HEK293T (cell line): ENCODE data around the gene YY1.

Source experiments
- CTCF ChIA-PET: fragments of 350-600 bp; formaldehyde crosslinking; extraction: SDS; loops from one replicate; lab custom pipeline; 2021; ENCODE audit warnings: antibody characterized with exemption, inconsistent platforms; lab: Yijun Ruan, JAX
- POLR2A ChIA-PET: fragments of 350-600 bp; formaldehyde crosslinking; extraction: SDS; loops from one replicate; lab custom pipeline; 2020; ENCODE audit warnings: antibody characterized with exemption, inconsistent platforms; lab: Yijun Ruan, JAX
- DNase-seq: peaks from one replicate; pipeline ENCODE4 v3.0.0; 2012; ENCODE audit warnings: mixed read lengths; ENCODE audit errors: extremely low spot score
- ARNT ChIP-seq: fragments of 450-650 bp; IDR thresholded peaks from 2 replicates; pipeline ENCODE4 v1.6.1; 2017; ENCODE audit warnings: mild to moderate bottlenecking
- BHLHE40 ChIP-seq: fragments of 450-650 bp; IDR thresholded peaks from 2 replicates; pipeline ENCODE4 v1.6.1; 2016; ENCODE audit warnings: mild to moderate bottlenecking, moderate library complexity, borderline replicate concordance
- CTBP1 ChIP-seq: fragments of 450-650 bp; IDR thresholded peaks from 2 replicates; pipeline ENCODE4 v1.6.1; 2016; ENCODE audit warnings: borderline replicate concordance
- ELF4 ChIP-seq: fragments of 450-650 bp; IDR thresholded peaks from 2 replicates; pipeline ENCODE4 v1.6.1; 2017; ENCODE audit warnings: antibody characterized with exemption
- FOXA1 ChIP-seq: fragments of 450-650 bp; IDR thresholded peaks from 2 replicates; pipeline ENCODE4 v1.6.1; 2016; ENCODE audit warnings: mild to moderate bottlenecking
- FOXK2 ChIP-seq: fragments of 450-650 bp; IDR thresholded peaks from 2 replicates; pipeline ENCODE4 v1.6.1; 2016; ENCODE audit warnings: mild to moderate bottlenecking
- FOXM1 ChIP-seq: fragments of 450-650 bp; IDR thresholded peaks from 2 replicates; pipeline ENCODE4 v1.6.1; 2017; ENCODE audit warnings: mild to moderate bottlenecking, borderline replicate concordance
- HDGF ChIP-seq: fragments of 450-650 bp; IDR thresholded peaks from 2 replicates; pipeline ENCODE4 v1.6.1; 2017; ENCODE audit warnings: antibody characterized with exemption, borderline replicate concordance
- L3MBTL2 ChIP-seq: fragments of 450-650 bp; conservative IDR thresholded peaks from 2 replicates; pipeline ENCODE4 v1.6.1; 2016; ENCODE audit warnings: mild to moderate bottlenecking
- LEF1 ChIP-seq: fragments of 450-650 bp; IDR thresholded peaks from 2 replicates; pipeline ENCODE4 v1.6.1; 2017; ENCODE audit warnings: mild to moderate bottlenecking, borderline replicate concordance
- NFRKB ChIP-seq: fragments of 450-650 bp; IDR thresholded peaks from 2 replicates; pipeline ENCODE4 v1.6.1; 2016; ENCODE audit warnings: mild to moderate bottlenecking, moderate library complexity
- SP1 ChIP-seq: fragments of 450-650 bp; IDR thresholded peaks from 2 replicates; pipeline ENCODE4 v1.6.1; 2017
- SUZ12 ChIP-seq: fragments of 450-650 bp; IDR thresholded peaks from 2 replicates; pipeline ENCODE4 v1.6.1; 2016; ENCODE audit warnings: mild to moderate bottlenecking
- TARDBP ChIP-seq: fragments of 450-650 bp; IDR thresholded peaks from 2 replicates; pipeline ENCODE4 v1.6.1; 2016
- ZNF384 ChIP-seq: fragments of 450-650 bp; IDR thresholded peaks from 2 replicates; pipeline ENCODE4 v1.6.1; 2016
- TF ChIP-seq, protein P1 (sequence below): fragments of 450-650 bp; IDR thresholded peaks from 2 replicates; pipeline ENCODE4 v1.6.1; 2016

YY1 gene

GRCh38 chr14:100252684-100253083 lies 13.7 kb downstream of the YY1 start:
- TF ChIP-seq TARDBP = no peak
- TF ChIP-seq LEF1 = no peak
- no peak for TF ChIP-seq CTBP1
- TF ChIP-seq ARNT = no peak
- no peak for DNase-seq
- ChIA-PET CTCF (no interaction called here), POLR2A (no interaction called here)

DNA sequence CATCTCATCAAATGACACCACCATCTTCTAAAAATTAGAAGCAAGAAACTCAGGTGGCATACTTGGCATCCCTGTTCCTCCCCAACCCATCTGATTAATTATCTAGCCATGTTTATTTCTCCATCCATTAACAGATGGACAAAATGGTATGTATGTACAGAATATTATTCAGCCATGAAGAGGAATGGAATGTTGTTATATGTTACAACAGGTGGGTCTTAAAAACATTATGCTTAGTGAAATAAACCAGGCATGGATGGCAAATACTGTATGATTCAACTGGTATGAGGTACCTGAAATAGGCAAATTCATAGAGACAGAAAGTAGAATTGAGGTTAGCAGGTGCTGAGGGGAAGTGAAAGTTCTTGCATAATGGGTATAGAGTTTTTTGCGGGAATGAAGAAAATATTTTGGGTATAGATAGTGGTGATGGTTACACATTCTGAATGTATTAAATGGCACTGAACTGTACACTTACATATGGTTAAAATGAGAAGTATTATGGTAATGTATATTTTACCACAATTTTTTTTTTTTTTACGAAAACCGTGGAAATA lies 17.5 kb downstream of the YY1 start:
- TF ChIP-seq SUZ12 (no peak), NFRKB (no peak), CTBP1 (no peak), BHLHE40 (no peak), FOXM1 (no peak), SP1 (no peak), ARNT (no peak)
- DNase-seq = no peak
- ChIA-PET CTCF (no interaction called here), POLR2A (no interaction called here)

DNA sequence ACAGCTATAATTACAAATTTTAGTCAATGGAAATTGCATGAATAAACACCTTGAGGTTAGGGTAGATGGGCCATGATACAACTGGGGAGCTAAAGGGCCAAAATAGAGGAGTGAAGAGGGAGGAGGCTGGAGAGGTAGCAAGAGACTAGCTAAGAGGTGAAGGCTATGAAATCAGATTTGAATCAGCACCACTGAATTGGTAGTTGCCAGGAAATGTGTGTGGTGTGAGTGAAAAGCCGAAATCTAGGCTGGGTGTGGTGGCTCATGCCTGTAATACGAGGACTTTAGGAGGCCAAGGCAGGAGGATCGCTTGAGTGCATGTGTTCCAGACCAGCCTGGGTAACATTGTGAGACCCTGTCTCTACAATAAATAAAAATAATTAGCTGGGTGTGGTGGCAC lies 22.7 kb downstream of the YY1 start:
- TF ChIP-seq NFRKB = no peak
- TF ChIP-seq BHLHE40 = no peak
- ChIA-PET CTCF (interaction anchor here (0.7 to 1.8 kb wide), 4 partner anchors 15 to 24 kb away, joined by 3 to 5 read pairs (median 3); no protein-coding TSS in a partner anchor), POLR2A (no interaction called here)
- DNase-seq = no peak

GRCh38 chr14:100262545-100262944 lies 23.6 kb downstream of the YY1 start:
- CTCF ChIA-PET = interaction anchor here (1.8 kb wide), 1 partner anchor 16 kb away, joined by 5 read pairs; no protein-coding TSS in a partner anchor
- DNase-seq = no peak
- TF ChIP-seq NFRKB (no peak), CTBP1 (no peak)
- POLR2A ChIA-PET = no interaction called here

DNA sequence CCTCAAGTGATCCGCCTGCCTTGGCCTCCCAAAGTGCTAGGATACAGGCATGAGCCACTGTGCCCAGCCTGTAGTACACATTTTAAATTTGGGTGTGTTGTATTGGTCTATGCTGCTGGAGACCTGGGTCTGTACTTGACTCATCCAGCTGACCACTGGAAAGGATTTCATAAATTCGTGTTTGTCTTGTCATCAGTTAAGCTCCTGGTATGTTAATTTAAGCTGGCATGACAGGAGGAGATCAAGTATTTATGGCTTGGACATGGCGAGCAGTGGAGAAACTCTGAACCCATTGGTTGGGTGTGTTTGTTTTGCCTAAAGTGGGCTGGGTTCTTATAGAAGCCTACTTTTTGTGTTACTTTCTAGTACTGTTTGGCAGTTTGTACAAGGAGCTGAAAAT lies 24.2 kb downstream of the YY1 start:
- no peak for TF ChIP-seq FOXA1
- no peak for TF ChIP-seq LEF1
- no peak for TF ChIP-seq ARNT
- TF ChIP-seq NFRKB = no peak
- TF ChIP-seq SP1 = no peak
- no peak for TF ChIP-seq HDGF
- TF ChIP-seq ZNF384 = no peak
- TF ChIP-seq FOXK2 = no peak
- no peak for TF ChIP-seq CTBP1
- no peak for TF ChIP-seq SUZ12
- ChIA-PET CTCF (interaction anchor here (0.9 to 1.0 kb wide), 2 partner anchors 16 to 19 kb away, joined by 3 read pairs; no protein-coding TSS in a partner anchor), POLR2A (no interaction called here)
- no peak for DNase-seq

DNA sequence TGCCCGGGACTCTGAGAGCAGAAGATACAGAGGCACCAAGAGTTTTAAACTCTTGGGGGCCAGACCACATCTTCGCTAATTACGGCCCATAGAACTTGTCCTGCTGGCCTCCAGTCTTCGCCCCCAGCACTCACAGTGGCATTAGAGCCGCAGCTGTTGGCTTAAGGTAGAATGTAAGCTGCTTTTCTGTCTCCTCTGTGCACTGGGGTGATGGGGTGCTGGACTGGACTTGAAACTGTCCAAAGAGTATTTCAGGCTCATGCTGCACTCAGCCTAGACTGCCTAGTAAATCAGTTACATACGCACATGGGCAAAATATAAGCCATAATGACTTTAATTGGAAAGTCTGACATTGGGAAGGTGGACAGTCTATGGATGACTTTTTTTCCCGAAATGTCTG lies 29.0 kb downstream of the YY1 start:
- POLR2A ChIA-PET = interaction anchor here (1.6 kb wide), 1 partner anchor 17 kb away, joined by 6 read pairs; no protein-coding TSS in a partner anchor
- no peak for TF ChIP-seq HDGF
- TF ChIP-seq FOXM1 = no peak
- TF ChIP-seq ZNF384 = no peak
- TF ChIP-seq FOXA1 = no peak
- TF ChIP-seq, protein P1, sequence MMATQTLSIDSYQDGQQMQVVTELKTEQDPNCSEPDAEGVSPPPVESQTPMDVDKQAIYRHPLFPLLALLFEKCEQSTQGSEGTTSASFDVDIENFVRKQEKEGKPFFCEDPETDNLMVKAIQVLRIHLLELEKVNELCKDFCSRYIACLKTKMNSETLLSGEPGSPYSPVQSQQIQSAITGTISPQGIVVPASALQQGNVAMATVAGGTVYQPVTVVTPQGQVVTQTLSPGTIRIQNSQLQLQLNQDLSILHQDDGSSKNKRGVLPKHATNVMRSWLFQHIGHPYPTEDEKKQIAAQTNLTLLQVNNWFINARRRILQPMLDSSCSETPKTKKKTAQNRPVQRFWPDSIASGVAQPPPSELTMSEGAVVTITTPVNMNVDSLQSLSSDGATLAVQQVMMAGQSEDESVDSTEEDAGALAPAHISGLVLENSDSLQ = no peak
- TF ChIP-seq SUZ12 = no peak
- no peak for TF ChIP-seq SP1
- no peak for TF ChIP-seq FOXK2
- TF ChIP-seq ELF4 = no peak
- no peak for TF ChIP-seq NFRKB
- no peak for TF ChIP-seq BHLHE40
- no peak for TF ChIP-seq LEF1
- TF ChIP-seq ARNT = no peak
- no peak for TF ChIP-seq CTBP1
- TF ChIP-seq L3MBTL2 = no peak
- no peak for DNase-seq
- CTCF ChIA-PET = interaction anchor here (0.9 kb wide), 1 partner anchor 21 kb away, joined by 3 read pairs; no protein-coding TSS in a partner anchor

DNA sequence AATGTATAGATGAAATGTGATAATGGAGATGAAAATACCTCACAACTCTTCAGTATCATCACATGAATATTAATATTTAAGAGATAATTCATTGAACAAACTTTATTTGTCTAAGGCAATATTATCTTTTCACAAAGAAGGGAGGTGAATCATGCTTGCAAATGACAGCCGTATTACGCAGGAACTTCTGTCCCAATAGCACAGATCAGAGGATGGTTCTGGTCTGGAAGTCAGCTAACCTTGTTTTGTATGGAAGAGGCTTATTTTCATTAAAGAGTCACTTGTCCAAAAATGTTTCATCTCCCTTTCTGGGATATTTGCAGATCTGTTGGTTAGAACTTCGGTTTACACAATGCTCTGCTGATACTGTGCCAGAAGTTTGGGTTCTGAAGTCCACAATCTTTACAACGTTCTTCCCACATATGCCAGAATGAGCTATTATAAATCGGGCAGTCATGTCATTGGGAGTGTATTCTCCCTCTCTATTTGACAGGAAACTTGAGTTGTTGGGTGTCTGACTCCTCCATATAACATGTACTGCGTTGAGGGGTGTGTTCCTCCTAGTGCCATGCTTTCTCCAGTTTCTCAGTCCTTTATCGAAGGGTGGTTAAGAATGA lies 29.8 kb downstream of the YY1 start:
- ChIA-PET POLR2A (no interaction called here), CTCF (interaction anchor here (0.6 to 0.9 kb wide), 4 partner anchors 9 to 123 kb away, joined by 3 to 5 read pairs (median 4); no protein-coding TSS in a partner anchor)
- DNase-seq = no peak
- TF ChIP-seq FOXK2 (no peak), ARNT (no peak), ZNF384 (no peak), HDGF (no peak), FOXA1 (no peak), TARDBP (no peak), CTBP1 (no peak), SP1 (no peak), L3MBTL2 (no peak), FOXM1 (no peak), LEF1 (no peak), NFRKB (no peak), SUZ12 (no peak), BHLHE40 (no peak), ELF4 (no peak)
- TF ChIP-seq, protein P1 = no peak
